Measurements from ENCODE around the gene NMT1. TPM values are rescaled to one million over a fixed set of nuclear protein-coding genes. Genes with fewer than 3 reads are reported as not detected.

NMT1 gene
- total and polyA plus RNA-seq, 2 of the 13 experiments (the other 11 are each of a cell fraction or from before 2014, with no cell fraction given): 75.7 to 142 TPM

- no peak for TF ChIP-seq ZNF280B (CRISPR knock-in tag; IDR thresholded peaks at IDR 0.05; ENCODE audit: borderline replicate concordance)
- no peak for TF ChIP-seq ZNF337 (CRISPR knock-in tag; IDR thresholded peaks at IDR 0.05; ENCODE audit: borderline replicate concordance, low read depth)
- 0 out of 4 replicates have a peak, but pooled peaks of 1 of the 2 experiments have one; percentile 28 for TF ChIP-seq NR2F1 (CRISPR knock-in tag; IDR thresholded peaks at IDR 0.05)
- TF ChIP-seq ZBTB7B (CRISPR knock-in tag; IDR thresholded peaks at IDR 0.05): no peak
- peak; percentile 78 for TF ChIP-seq GATAD2A (CRISPR knock-in tag; IDR thresholded peaks at IDR 0.05)
- TF ChIP-seq NFYB (CRISPR knock-in tag; IDR thresholded peaks at IDR 0.05): no peak
- no peak for TF ChIP-seq ZNF7 (CRISPR knock-in tag; IDR thresholded peaks at IDR 0.05)
- TF ChIP-seq HMGA1 (CRISPR knock-in tag; conservative IDR thresholded peaks at IDR 0.05): no peak
- peak; percentile 30; the same call in 1 of the 2 replicates for TF ChIP-seq ERF (CRISPR knock-in tag; IDR thresholded peaks at IDR 0.05)
- TF ChIP-seq LRRFIP1 (CRISPR knock-in tag; conservative IDR thresholded peaks at IDR 0.05): no peak
- peak; percentile 73; the same call in 1 of the 2 replicates for TF ChIP-seq ZNF331 (CRISPR knock-in tag; IDR thresholded peaks at IDR 0.05)
- no peak for TF ChIP-seq ZNF326 (CRISPR knock-in tag; IDR thresholded peaks at IDR 0.05; ENCODE audit: borderline replicate concordance)
- TF ChIP-seq ARNTL (CRISPR knock-in tag; IDR thresholded peaks at IDR 0.05): no peak
- no peak for TF ChIP-seq ZNF362 (CRISPR knock-in tag; IDR thresholded peaks at IDR 0.05; ENCODE audit: borderline replicate concordance)
- no peak for TF ChIP-seq SIX1 (CRISPR knock-in tag; IDR thresholded peaks at IDR 0.05; ENCODE audit: borderline replicate concordance)
- TF ChIP-seq ZMYM2 (CRISPR knock-in tag; IDR thresholded peaks at IDR 0.05): no peak
- no peak for TF ChIP-seq PLRG1 (conservative IDR thresholded peaks at IDR 0.05)
- TF ChIP-seq ZNF17 (CRISPR knock-in tag; IDR thresholded peaks at IDR 0.05): no peak
- TF ChIP-seq SMAD3 (CRISPR knock-in tag; IDR thresholded peaks at IDR 0.05): peak; percentile 81
- no peak for TF ChIP-seq SKI (IDR thresholded peaks at IDR 0.05; ENCODE audit: partially characterized antibody)
- no peak for TF ChIP-seq GRHL1 (CRISPR knock-in tag; conservative IDR thresholded peaks at IDR 0.05)
- TF ChIP-seq ZNF546 (CRISPR knock-in tag; conservative IDR thresholded peaks at IDR 0.05): no peak
- TF ChIP-seq ATF4 (CRISPR knock-in tag; IDR thresholded peaks at IDR 0.05): peak in 1 of 2 experiments; percentile 97; a peak in 2 of 4 replicates
- no peak for TF ChIP-seq ZNF713 (CRISPR knock-in tag; IDR thresholded peaks at IDR 0.05)
These were observed 68.4 kb downstream of the NMT1 start (continued) for GRCh38 chr17:45129426-45129939.

Data from HepG2 (cell line).